ENCODE results near the gene SLCO3A1.

Gene SLCO3A1

GRCh38 chr15:92105611-92106010, 252.1 kb downstream of the SLCO3A1 start:
- intact Hi-C loops (cut with DNase I) = no loop called here
- no peak for DNase-seq

GRCh38 chr15:92107510-92107909, 254.0 kb downstream of the SLCO3A1 start:
- intact Hi-C loops (cut with DNase I) = no loop called here
- DNase-seq = no peak

- no peak for DNase-seq
- intact Hi-C loops (cut with DNase I) = no loop called here
Observed at GRCh38 chr15:92109191-92109873, 255.8 kb downstream of the SLCO3A1 start.

GRCh38 chr15:92111291-92111690, 257.8 kb downstream of the SLCO3A1 start:
- intact Hi-C loops (cut with DNase I) = no loop called here
- DNase-seq = no peak

GRCh38 chr15:92111751-92112150, 258.2 kb downstream of the SLCO3A1 start:
- DNase-seq = no peak
- intact Hi-C loops (cut with DNase I) = no loop called here

GRCh38 chr15:92112180-92112579, 258.7 kb downstream of the SLCO3A1 start:
- intact Hi-C loops (cut with DNase I) = no loop called here
- peak in 4 of 10 donors; percentile 22 to 51 (median 34) for DNase-seq

GRCh38 chr15:92112711-92113110, 259.2 kb downstream of the SLCO3A1 start:
- DNase-seq = no peak
- intact Hi-C loops (cut with DNase I) = no loop called here

- intact Hi-C loops (cut with DNase I) = no loop called here
- no peak for DNase-seq
Observed at GRCh38 chr15:92113832-92114231, 260.3 kb downstream of the SLCO3A1 start.

- intact Hi-C loops (cut with DNase I) = no loop called here
- no peak for DNase-seq
Observed at GRCh38 chr15:92115834-92116233, 262.3 kb downstream of the SLCO3A1 start.

GRCh38 chr15:92116330-92116729, 262.8 kb downstream of the SLCO3A1 start:
- intact Hi-C loops (cut with DNase I) = no loop called here
- no peak for DNase-seq

GRCh38 chr15:92117261-92117731, 263.8 kb downstream of the SLCO3A1 start:
- no peak for DNase-seq

GRCh38 chr15:92118162-92118935, 264.8 kb downstream of the SLCO3A1 start:
- DNase-seq = no peak
- intact Hi-C loops (cut with DNase I) = no loop called here

More at GRCh38 chr15:92117261-92117731, 263.8 kb downstream of the SLCO3A1 start:
- intact Hi-C loops (cut with DNase I) = no loop called here

- no peak for DNase-seq
- intact Hi-C loops (cut with DNase I) = no loop called here
Observed at GRCh38 chr15:92118936-92119325, 265.4 kb downstream of the SLCO3A1 start.

- intact Hi-C loops (cut with DNase I) = no loop called here
- no peak for DNase-seq
Observed at GRCh38 chr15:92120094-92120795, 266.7 kb downstream of the SLCO3A1 start.

- intact Hi-C loops (cut with DNase I) = no loop called here
- no peak for DNase-seq
Observed at GRCh38 chr15:92121047-92121446, 267.5 kb downstream of the SLCO3A1 start.

- intact Hi-C loops (cut with DNase I) = no loop called here
- no peak for DNase-seq
Observed at GRCh38 chr15:92122259-92122658, 268.8 kb downstream of the SLCO3A1 start.

- DNase-seq = peak in 7 of 10 donors; percentile 19 to 75 (median 31)
- intact Hi-C loops (cut with DNase I) = no loop called here
Observed at GRCh38 chr15:92123962-92124656, 270.6 kb downstream of the SLCO3A1 start.

- intact Hi-C loops (cut with DNase I) = no loop called here
- peak in 4 of 10 donors; percentile 19 to 69 (median 41) for DNase-seq
Observed at GRCh38 chr15:92124657-92125010, 271.1 kb downstream of the SLCO3A1 start.

GRCh38 chr15:92128788-92129187, 275.3 kb downstream of the SLCO3A1 start:
- DNase-seq = no peak
- intact Hi-C loops (cut with DNase I) = no loop called here

- intact Hi-C loops (cut with DNase I) = no loop called here
- peak in 1 of 10 donors; percentile 12 for DNase-seq
Observed at GRCh38 chr15:92130244-92130643, 276.7 kb downstream of the SLCO3A1 start.

GRCh38 chr15:92130906-92131305, 277.4 kb downstream of the SLCO3A1 start:
- intact Hi-C loops (cut with DNase I) = no loop called here
- DNase-seq = no peak
